Duodenal mucosa (tissue), 2 donors: ENCODE results near the gene UTS2B.

Experiments
- H3K27ac ChIP-seq: one replicate; pipeline ENCODE4 v1.7.0; 2013; ENCODE audit warnings: low read depth, low read length
- H3K27me3 ChIP-seq, 2 donors: one replicate each; pipeline ENCODE4 v1.7.0; 2013; ENCODE audit warnings: low read length in 2 of 2, control low read depth in 1 of 2; ENCODE audit not compliant: insufficient read depth in 2 of 2, control insufficient read depth in 1 of 2
- H3K36me3 ChIP-seq, 2 donors: one replicate each; pipeline ENCODE4 v1.7.0; 2013; ENCODE audit warnings: low read length in 2 of 2, control low read depth in 1 of 2; ENCODE audit not compliant: insufficient read depth in 2 of 2, control insufficient read depth in 1 of 2
- H3K4me1 ChIP-seq, 2 donors: one replicate each; pipeline ENCODE4 v1.7.0; 2013; ENCODE audit warnings: low read length in 2 of 2, control low read depth in 1 of 2; ENCODE audit not compliant: insufficient read depth in 2 of 2, control insufficient read depth in 1 of 2
- H3K4me3 ChIP-seq, 2 donors: one replicate each; pipeline ENCODE4 v1.7.0; 2013; ENCODE audit warnings: low read length in 2 of 2, low read depth in 1 of 2
- H3K9ac ChIP-seq, 2 donors: one replicate each; pipeline ENCODE4 v1.7.0; 2013; ENCODE audit warnings: low read length in 2 of 2, low read depth in 1 of 2
- H3K9me3 ChIP-seq, 2 donors: one replicate each; pipeline ENCODE4 v1.7.0; 2013; ENCODE audit warnings: low read length in 2 of 2, control low read depth in 1 of 2; ENCODE audit not compliant: control insufficient read depth in 1 of 2

The UTS2B gene

GRCh38 chr3:191340966-191341365 lies 10.6 kb upstream of the UTS2B start:
- peaks cover 0 to 16% of the 10 kb centered on the region in 2 donors for H3K4me1 ChIP-seq
- H3K27me3 ChIP-seq = no peaks in the 10 kb centered on the region
- H3K4me3 ChIP-seq = no peak overlapping the region
- no peak overlapping the region for H3K27ac ChIP-seq
- no peaks in the 10 kb centered on the region for H3K9me3 ChIP-seq
- H3K9ac ChIP-seq = no peak overlapping the region
- no peaks in the 10 kb centered on the region for H3K36me3 ChIP-seq

- Histone ChIP-seq H3K4me3 (no peak overlapping the region), H3K36me3 (no peaks in the 10 kb centered on the region)
Observed at GRCh38 chr3:191340351-191340750, 10.0 kb upstream of the UTS2B start.

GRCh38 chr3:191339316-191339917 lies 9.1 kb upstream of the UTS2B start:
- no peak overlapping the region for H3K4me3 ChIP-seq
- peaks cover 0 to 16% of the 10 kb centered on the region in 2 donors for H3K4me1 ChIP-seq
- H3K27me3 ChIP-seq = no peaks in the 10 kb centered on the region
- H3K27ac ChIP-seq = no peak overlapping the region
- no peaks in the 10 kb centered on the region for H3K36me3 ChIP-seq
- H3K9ac ChIP-seq = no peak overlapping the region
- no peaks in the 10 kb centered on the region for H3K9me3 ChIP-seq

More at GRCh38 chr3:191340351-191340750, 10.0 kb upstream of the UTS2B start:
- Histone ChIP-seq H3K27me3 (no peaks in the 10 kb centered on the region), H3K27ac (no peak overlapping the region), H3K9ac (no peak overlapping the region), H3K9me3 (no peaks in the 10 kb centered on the region), H3K4me1 (peaks cover 0 to 16% of the 10 kb centered on the region in 2 donors)

- Histone ChIP-seq H3K27ac (no peak overlapping the region), H3K4me1 (peaks cover 0 to 20% of the 10 kb centered on the region in 2 donors), H3K9ac (no peak overlapping the region), H3K36me3 (no peaks in the 10 kb centered on the region), H3K27me3 (no peaks in the 10 kb centered on the region), H3K9me3 (no peaks in the 10 kb centered on the region), H3K4me3 (no peak overlapping the region)
Observed at GRCh38 chr3:191338177-191338488, 7.8 kb upstream of the UTS2B start.

GRCh38 chr3:191336833-191337232 lies 6.5 kb upstream of the UTS2B start:
- Histone ChIP-seq H3K4me1 (peaks cover 0 to 20% of the 10 kb centered on the region in 2 donors), H3K27ac (no peak overlapping the region)

GRCh38 chr3:191334346-191334893 lies 4.1 kb upstream of the UTS2B start:
- H3K4me1 ChIP-seq = peaks cover 0 to 26% of the 10 kb centered on the region in 2 donors
- no peak overlapping the region for H3K9ac ChIP-seq
- no peak overlapping the region for H3K27ac ChIP-seq
- H3K9me3 ChIP-seq = no peaks in the 10 kb centered on the region
- no peaks in the 10 kb centered on the region for H3K36me3 ChIP-seq
- no peaks in the 10 kb centered on the region for H3K27me3 ChIP-seq
- H3K4me3 ChIP-seq = no peak overlapping the region

More at GRCh38 chr3:191336833-191337232, 6.5 kb upstream of the UTS2B start:
- no peak overlapping the region for H3K4me3 ChIP-seq
- no peak overlapping the region for H3K9ac ChIP-seq
- H3K27me3 ChIP-seq = no peaks in the 10 kb centered on the region
- H3K9me3 ChIP-seq = no peaks in the 10 kb centered on the region
- no peaks in the 10 kb centered on the region for H3K36me3 ChIP-seq

- H3K27ac ChIP-seq = no peak overlapping the region
- no peaks in the 10 kb centered on the region for H3K36me3 ChIP-seq
- H3K9me3 ChIP-seq = no peaks in the 10 kb centered on the region
- H3K27me3 ChIP-seq = no peaks in the 10 kb centered on the region
- no peak overlapping the region for H3K4me3 ChIP-seq
- H3K4me1 ChIP-seq = peaks cover 3 to 30% of the 10 kb centered on the region in 2 donors
- no peak overlapping the region for H3K9ac ChIP-seq
Observed at GRCh38 chr3:191333298-191333880, 3.1 kb upstream of the UTS2B start.

- no peaks in the 10 kb centered on the region for H3K9me3 ChIP-seq
- H3K9ac ChIP-seq = no peak overlapping the region
- H3K4me1 ChIP-seq = peaks cover 3 to 31% of the 10 kb centered on the region in 2 donors
- peak overlapping the region; percentile 73 to 85 for H3K4me3 ChIP-seq
- H3K27ac ChIP-seq = no peak overlapping the region
- H3K36me3 ChIP-seq = no peaks in the 10 kb centered on the region
- H3K27me3 ChIP-seq = no peaks in the 10 kb centered on the region
Observed at GRCh38 chr3:191331388-191331787, 1.1 kb upstream of the UTS2B start.

- Histone ChIP-seq H3K4me3 (peak overlapping the region; percentile 73 to 85), H3K9me3 (no peaks in the 10 kb centered on the region)
Observed at GRCh38 chr3:191330530-191331048, 263 bp upstream of the UTS2B start.

GRCh38 chr3:191328962-191329653 lies 1.2 kb downstream of the UTS2B start, which contains the start of gene CCDC50:
TSS of gene CCDC50 (plus strand) at chr3:191329394. CDS start at chr3:191329675, 281 bp downstream.
- peak within 1 kb of the TSS; percentile 73 to 85 for H3K4me3 ChIP-seq
- H3K27me3 ChIP-seq = no peaks in the 10 kb centered on the region
- H3K27ac ChIP-seq = peak within 1 kb of the TSS; percentile 86
- H3K9ac ChIP-seq = peak within 1 kb of the TSS; percentile 45 to 70
- no peaks in the 10 kb centered on the region for H3K9me3 ChIP-seq
- no peaks in the 10 kb centered on the region for H3K36me3 ChIP-seq
- H3K4me1 ChIP-seq = peaks cover 3 to 31% of the 10 kb centered on the region in 2 donors

More at GRCh38 chr3:191330530-191331048, 263 bp upstream of the UTS2B start:
- Histone ChIP-seq H3K4me1 (peaks cover 3 to 31% of the 10 kb centered on the region in 2 donors), H3K36me3 (no peaks in the 10 kb centered on the region), H3K27me3 (no peaks in the 10 kb centered on the region), H3K9ac (peak overlapping the region; percentile 45 to 70), H3K27ac (peak overlapping the region; percentile 86)
